CD14-positive monocyte (primary cell): ENCODE results near the gene SLC34A3. TPM values are rescaled to one million over a fixed set of nuclear protein-coding genes. Genes with fewer than 3 reads are reported as not detected.

Experiments used
- DNase-seq, 3 donors: peaks; one replicate each; pipeline ENCODE4 v3.0.0-alpha.2; 2011 to 2022
- H2AFZ ChIP-seq: 2 replicates; pipeline ENCODE4 v1.6.0; 2012; ENCODE audit warnings: mild to moderate bottlenecking, low read depth, low read length, inconsistent platforms; ENCODE audit not compliant: insufficient read depth, poor library complexity, severe bottlenecking
- H3K27ac ChIP-seq, 2 donors: 1 replicate in 1 of 2; 2 replicates in 1 of 2; pipeline ENCODE4 v1.5.1; 2012 to 2013; ENCODE audit warnings: low read length in 2 of 2, control low read depth in 1 of 2, inconsistent platforms in 1 of 2, low read depth in 1 of 2, mild to moderate bottlenecking in 1 of 2
- H3K27me3 ChIP-seq, 2 donors: one replicate each; pipeline versions ENCODE4 v1.6.0 to v1.6.1; 2011 to 2013; ENCODE audit warnings: low read length in 2 of 2; ENCODE audit not compliant: control insufficient read depth in 2 of 2, insufficient read depth in 2 of 2
- H3K36me3 ChIP-seq, 2 donors: replicated peaks in 1 of 2; 1 replicate in 1 of 2; 2 replicates in 1 of 2; pipeline versions ENCODE4 v1.5.1 to v1.6.1; 2012 to 2013; ENCODE audit warnings: low read length in 2 of 2, control low read depth in 1 of 2, inconsistent platforms in 1 of 2, mild to moderate bottlenecking in 1 of 2; ENCODE audit not compliant: insufficient read depth in 2 of 2, control insufficient read depth in 1 of 2
- H3K4me1 ChIP-seq, 2 donors: 1 replicate in 1 of 2; 2 replicates in 1 of 2; pipeline versions ENCODE4 v1.5.1 to v1.6.1; 2012 to 2013; ENCODE audit warnings: low read length in 2 of 2, control low read depth in 1 of 2, inconsistent platforms in 1 of 2, mild to moderate bottlenecking in 1 of 2, moderate library complexity in 1 of 2; ENCODE audit not compliant: insufficient read depth in 2 of 2, control insufficient read depth in 1 of 2
- H3K4me2 ChIP-seq: replicated peaks from 2 replicates; pipeline ENCODE3; 2012; ENCODE audit warnings: low read length, moderate library complexity, mild to moderate bottlenecking; ENCODE audit not compliant: poor library complexity, severe bottlenecking; ENCODE audit errors: extremely low read depth
- H3K4me3 ChIP-seq, 3 experiments: fragments of 200-600 bp in 1 of 3; sonication (generic) in 1 of 3; replicated peaks in 1 of 3; 1 replicate in 2 of 3; 2 replicates in 1 of 3; pipeline ENCODE4 v1.5.1; 2011 to 2013; ENCODE audit warnings: low read length in 3 of 3, mild to moderate bottlenecking in 3 of 3, control low read depth in 2 of 3, low read depth in 2 of 3, inconsistent platforms in 1 of 3, moderate library complexity in 1 of 3
- H3K79me2 ChIP-seq: 2 replicates; pipeline ENCODE4 v1.6.0; 2012; ENCODE audit warnings: mild to moderate bottlenecking, control low read depth, inconsistent platforms, low read length, moderate library complexity; ENCODE audit not compliant: insufficient read depth
- H3K9ac ChIP-seq: 2 replicates; pipeline ENCODE4 v1.6.0; 2017; ENCODE audit warnings: low read length, mild to moderate bottlenecking; ENCODE audit not compliant: insufficient read depth, poor library complexity, severe bottlenecking
- H3K9me3 ChIP-seq, 2 donors: replicated peaks in 1 of 2; 1 replicate in 1 of 2; 2 replicates in 1 of 2; pipeline versions ENCODE4 v1.5.1 to v1.6.1; 2012 to 2013; ENCODE audit warnings: low read length in 2 of 2, control low read depth in 1 of 2; ENCODE audit not compliant: control insufficient read depth in 1 of 2, insufficient read depth in 1 of 2
- H4K20me1 ChIP-seq: 2 replicates; pipeline ENCODE4 v1.6.0; 2012; ENCODE audit warnings: mild to moderate bottlenecking, low read length, control low read depth, moderate library complexity; ENCODE audit not compliant: insufficient read depth
- H3K27ac Mint-ChIP-seq, 7 donors: one replicate each; pipeline ENCODE4 v1.8.0; 2020; ENCODE audit warnings: mild to moderate bottlenecking in 7 of 7, mixed read lengths in 7 of 7, moderate library complexity in 6 of 7, inconsistent platforms in 2 of 7
- H3K27me3 Mint-ChIP-seq, 3 donors: one replicate each; pipeline ENCODE4 v1.8.0; 2021 to 2022; ENCODE audit warnings: low read depth in 3 of 3, mild to moderate bottlenecking in 3 of 3, mixed read lengths in 3 of 3, moderate library complexity in 3 of 3, inconsistent platforms in 1 of 3
- H3K36me3 Mint-ChIP-seq, 2 donors: one replicate each; pipeline ENCODE4 v1.8.0; 2020; ENCODE audit warnings: mixed read lengths in 2 of 2, inconsistent platforms in 1 of 2, mild to moderate bottlenecking in 1 of 2
- H3K4me1 Mint-ChIP-seq: one replicate; pipeline ENCODE4 v1.8.0; 2020; ENCODE audit warnings: mild to moderate bottlenecking, mixed read lengths
- H3K4me3 Mint-ChIP-seq, 2 donors: one replicate each; pipeline ENCODE4 v1.8.0; 2020; ENCODE audit warnings: mild to moderate bottlenecking in 2 of 2, mixed read lengths in 2 of 2, moderate library complexity in 1 of 2
- H3K9me3 Mint-ChIP-seq, 7 donors: one replicate each; pipeline ENCODE4 v1.8.0; 2020 to 2022; ENCODE audit warnings: mixed read lengths in 7 of 7, mild to moderate bottlenecking in 6 of 7, moderate library complexity in 6 of 7, inconsistent platforms in 2 of 7
- CTCF ChIP-seq: fragments of 200-600 bp; IDR thresholded peaks from one replicate; pipeline ENCODE4 v1.8.0; 2022; ENCODE audit warnings: antibody characterized with exemption, mild to moderate bottlenecking
- WGBS: methylation state at CpG from one replicate; pipeline ENCODE4 v1.1.5; 2013; ENCODE audit warnings: missing lambda C conversion rate; ENCODE audit not compliant: insufficient coverage; 5-methylcytosine and 5-hydroxymethylcytosine counted together
- intact Hi-C, 2 donors: fragments of 100-400 bp; cut with micrococcal nuclease; formaldehyde crosslinking; loops; one replicate each; pipeline versions ENCODE4 v1.15.0 to v1.15.1; 2023
- polyA plus RNA-seq, 3 donors: library from polyadenylated mRNA; depleted of rRNA in 1 of 3; unstranded in 2 of 3; stranded (reverse) in 1 of 3; fragments of 300-500 nt in 2 of 3; fragments of >200 nt in 1 of 3; fragmentation: Illumina TruSeq in 2 of 3; gene quantifications; 1 replicate in 2 of 3; 2 replicates in 1 of 3; pipeline ENCODE4 v1.2.3, GENCODE V29; 2012 to 2021

SLC34A3 gene
- polyA plus RNA-seq, 3 donors, result not detected

DNA sequence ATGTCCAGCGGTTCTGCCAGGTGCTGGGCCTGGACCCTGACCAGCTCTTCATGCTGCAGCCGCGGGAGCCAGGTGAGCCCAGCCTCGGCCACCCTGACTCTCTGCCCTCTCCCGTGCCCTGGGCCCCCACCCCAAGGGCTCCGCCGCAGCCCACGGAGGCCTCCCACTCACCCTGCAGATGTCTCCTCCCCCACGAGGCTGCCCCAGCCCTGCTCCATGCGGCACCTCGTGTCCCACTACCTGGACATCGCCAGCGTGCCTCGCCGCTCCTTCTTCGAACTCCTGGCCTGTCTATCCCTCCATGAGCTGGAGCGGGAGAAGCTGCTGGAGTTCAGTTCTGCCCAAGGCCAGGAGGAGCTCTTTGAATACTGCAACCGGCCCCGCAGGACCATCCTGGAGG is 16.1 kb upstream of the SLC34A3 start:
- H4K20me1 ChIP-seq, result no peaks in the 10 kb centered on the region
- no peak overlapping the region for H3K4me3 ChIP-seq
- H3K9me3 Mint-ChIP-seq, result no peaks in the 10 kb centered on the region
- H3K27me3 ChIP-seq, result no peaks in the 10 kb centered on the region
- no peak overlapping the region for H3K4me2 ChIP-seq
- no peak overlapping the region for H3K4me3 Mint-ChIP-seq
- intact Hi-C loops, result no loop called here
- H3K36me3 ChIP-seq, result peaks cover 30 to 41% of the 10 kb centered on the region in 2 donors
- H3K4me1 ChIP-seq, result peaks cover 4 to 19% of the 10 kb centered on the region in 2 donors
- peaks cover 19 to 47% of the 10 kb centered on the region in 2 donors for H3K36me3 Mint-ChIP-seq
- no peak overlapping the region for H2AFZ ChIP-seq
- H3K9me3 ChIP-seq, result no peaks in the 10 kb centered on the region
- no peak for DNase-seq
- 99% methylated on average over 14 of the region's 19 CpGs for WGBS
- no peak for TF ChIP-seq CTCF
- H3K4me1 Mint-ChIP-seq, result peaks cover 5% of the 10 kb centered on the region
- no peak overlapping the region for H3K27ac ChIP-seq
- H3K79me2 ChIP-seq, result no peaks in the 10 kb centered on the region
- peaks cover 0 to 4% (median 0%) of the 10 kb centered on the region in 3 donors for H3K27me3 Mint-ChIP-seq
- H3K9ac ChIP-seq, result no peak overlapping the region
- no peak overlapping the region for H3K27ac Mint-ChIP-seq

DNA sequence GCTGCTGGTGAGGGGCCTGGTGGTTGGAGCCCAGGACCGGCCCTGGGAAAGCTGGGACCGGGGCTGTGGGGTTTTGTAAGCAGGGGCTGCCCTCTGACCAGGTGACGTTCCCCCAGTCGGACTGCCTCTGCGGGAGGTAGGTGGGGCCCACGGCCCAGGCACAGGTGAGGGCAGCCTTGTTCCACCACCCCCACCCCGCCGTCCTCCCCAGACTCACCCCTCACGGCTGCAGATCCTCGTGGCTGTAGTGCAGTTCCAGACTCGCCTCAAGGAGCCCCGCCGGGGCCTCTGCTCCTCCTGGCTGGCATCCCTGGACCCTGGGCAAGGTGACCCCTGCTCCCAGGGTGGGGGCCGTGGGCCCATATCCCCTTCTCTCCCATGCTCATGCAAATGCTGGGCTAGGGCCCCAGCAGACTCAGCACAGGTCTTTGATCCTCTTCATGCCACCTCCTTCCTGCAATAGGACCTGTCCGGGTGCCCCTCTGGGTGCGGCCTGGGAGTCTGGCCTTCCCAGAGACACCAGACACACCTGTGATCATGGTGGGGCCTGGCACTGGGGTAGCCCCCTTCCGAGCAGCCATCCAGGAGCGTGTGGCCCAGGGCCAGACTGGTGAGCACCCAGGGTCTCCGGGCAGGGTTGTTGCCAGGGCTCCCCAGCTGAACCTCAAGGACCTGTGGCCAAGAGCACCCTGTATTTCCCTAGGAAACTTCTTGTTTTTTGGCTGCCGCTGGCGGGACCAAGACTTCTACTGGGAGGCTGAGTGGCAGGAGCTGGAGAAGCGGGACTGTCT is 15.3 kb upstream of the SLC34A3 start:
- no peak for TF ChIP-seq CTCF
- H3K79me2 ChIP-seq, result no peaks in the 10 kb centered on the region
- Mint-ChIP-seq H3K27ac (no peak overlapping the region), H3K4me3 (no peak overlapping the region), H3K27me3 (peaks cover 3 to 4% (median 4%) of the 10 kb centered on the region in 3 donors), H3K4me1 (peaks cover 5% of the 10 kb centered on the region), H3K36me3 (peaks cover 17 to 40% of the 10 kb centered on the region in 2 donors), H3K9me3 (no peaks in the 10 kb centered on the region)
- H4K20me1 ChIP-seq, result no peaks in the 10 kb centered on the region
- peaks cover 4 to 19% of the 10 kb centered on the region in 2 donors for H3K4me1 ChIP-seq
- intact Hi-C loops, result no loop called here
- WGBS, result 97% methylated on average over 17 of the region's 22 CpGs
- H3K36me3 ChIP-seq, result peaks cover 30 to 34% of the 10 kb centered on the region in 2 donors
- no peak for DNase-seq
- no peak overlapping the region for H3K27ac ChIP-seq
- H3K4me2 ChIP-seq, result no peak overlapping the region
- H3K9me3 ChIP-seq, result no peaks in the 10 kb centered on the region
- no peak overlapping the region for H2AFZ ChIP-seq
- H3K27me3 ChIP-seq, result peaks cover 0 to under 1% of the 10 kb centered on the region in 2 donors
- no peak overlapping the region for H3K9ac ChIP-seq
- no peak overlapping the region for H3K4me3 ChIP-seq
